ENCODE results near the gene ITGAL. TPM values are rescaled to one million over a fixed set of nuclear protein-coding genes. Genes with fewer than 3 reads are reported as not detected.

ITGAL gene
- total and polyA plus RNA-seq, 2 of the 8 experiments (the other 6 are each of a cell fraction or from before 2014, with no cell fraction given) = not detected

GRCh38 chr16:30561089-30561816 lies 88.7 kb downstream of the ITGAL start (continued):
- TF ChIP-seq SIX5 (IDR thresholded peaks at IDR 0.05; ENCODE audit: low read depth, low read length) (no peak), HDAC6 (IDR thresholded peaks at IDR 0.05; ENCODE audit: low read depth, low read length) (no peak), CTBP2 (IDR thresholded peaks at IDR 0.05; ENCODE audit: borderline replicate concordance, insufficient read depth, insufficient read length, low read length) (no peak), YY1 (IDR thresholded peaks at IDR 0.05; ENCODE audit: low read depth, low read length) (no peak), FOSL1 (IDR thresholded peaks at IDR 0.05; ENCODE audit: insufficient read depth, low read depth, low read length) (no peak), RBBP5 (IDR thresholded peaks at IDR 0.05; ENCODE audit: borderline replicate concordance, low read depth, low read length) (no peak), RFX5 (IDR thresholded peaks at IDR 0.05; ENCODE audit: borderline replicate concordance, low read depth, low read length) (no peak), SP4 (IDR thresholded peaks at IDR 0.05; ENCODE audit: low read length) (no peak), SUZ12 (IDR thresholded peaks at IDR 0.05; ENCODE audit: low read length) (no peak), SIRT6 (IDR thresholded peaks at IDR 0.05; ENCODE audit: low read length) (no peak)
- TF ChIP-seq, protein P1, sequence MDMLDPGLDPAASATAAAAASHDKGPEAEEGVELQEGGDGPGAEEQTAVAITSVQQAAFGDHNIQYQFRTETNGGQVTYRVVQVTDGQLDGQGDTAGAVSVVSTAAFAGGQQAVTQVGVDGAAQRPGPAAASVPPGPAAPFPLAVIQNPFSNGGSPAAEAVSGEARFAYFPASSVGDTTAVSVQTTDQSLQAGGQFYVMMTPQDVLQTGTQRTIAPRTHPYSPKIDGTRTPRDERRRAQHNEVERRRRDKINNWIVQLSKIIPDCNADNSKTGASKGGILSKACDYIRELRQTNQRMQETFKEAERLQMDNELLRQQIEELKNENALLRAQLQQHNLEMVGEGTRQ (IDR thresholded peaks at IDR 0.05; ENCODE audit: low read length) = no peak
- TF ChIP-seq, protein P2, sequence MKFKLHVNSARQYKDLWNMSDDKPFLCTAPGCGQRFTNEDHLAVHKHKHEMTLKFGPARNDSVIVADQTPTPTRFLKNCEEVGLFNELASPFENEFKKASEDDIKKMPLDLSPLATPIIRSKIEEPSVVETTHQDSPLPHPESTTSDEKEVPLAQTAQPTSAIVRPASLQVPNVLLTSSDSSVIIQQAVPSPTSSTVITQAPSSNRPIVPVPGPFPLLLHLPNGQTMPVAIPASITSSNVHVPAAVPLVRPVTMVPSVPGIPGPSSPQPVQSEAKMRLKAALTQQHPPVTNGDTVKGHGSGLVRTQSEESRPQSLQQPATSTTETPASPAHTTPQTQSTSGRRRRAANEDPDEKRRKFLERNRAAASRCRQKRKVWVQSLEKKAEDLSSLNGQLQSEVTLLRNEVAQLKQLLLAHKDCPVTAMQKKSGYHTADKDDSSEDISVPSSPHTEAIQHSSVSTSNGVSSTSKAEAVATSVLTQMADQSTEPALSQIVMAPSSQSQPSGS (IDR thresholded peaks at IDR 0.05; ENCODE audit: low read length) = no peak
